Tibial artery (tissue), 4 donors: ENCODE results near the gene ZAR1L.
A peak's percentile ranks its signal among the peaks of the same experiment; 100 is the strongest.

Source experiments
- DNase-seq, 2 donors: peaks; one replicate each; pipeline ENCODE4 v3.0.0-alpha.2; 2019
- H3K27ac ChIP-seq, 2 donors: fragments of 200-600 bp; sonication (generic) in 1 of 2; 1 replicate in 1 of 2; 2 replicates in 1 of 2; pipeline ENCODE4 v1.5.1; 2018 to 2019; ENCODE audit warnings: mild to moderate bottlenecking in 1 of 2
- H3K27me3 ChIP-seq, 2 donors: fragments of 200-600 bp; sonication (generic) in 1 of 2; one replicate each; pipeline versions ENCODE4 v1.5.1 to v1.6.0; 2016 to 2019
- H3K36me3 ChIP-seq, 3 donors: fragments of 200-600 bp; sonication (generic) in 2 of 3; one replicate each; pipeline ENCODE4 v1.5.1; 2016 to 2019; ENCODE audit warnings: mild to moderate bottlenecking in 2 of 3
- H3K4me1 ChIP-seq, 4 donors: fragments of 200-600 bp; sonication (generic) in 2 of 4; 1 replicate in 3 of 4; 2 replicates in 1 of 4; pipeline ENCODE4 v1.5.1; 2016 to 2019
- H3K4me3 ChIP-seq, 2 donors: fragments of 200-600 bp; sonication (generic) in 1 of 2; 1 replicate in 1 of 2; 2 replicates in 1 of 2; pipeline ENCODE4 v1.5.1; 2018 to 2019; ENCODE audit warnings: mild to moderate bottlenecking in 2 of 2
- H3K9me3 ChIP-seq, 3 donors: fragments of 200-600 bp; sonication (generic) in 1 of 3; one replicate each; pipeline ENCODE4 v1.5.1; 2016 to 2019
- CTCF ChIP-seq, 2 experiments: fragments of 200-600 bp in 1 of 2; fragments of 450-650 bp in 1 of 2; IDR thresholded peaks; one replicate each; pipeline ENCODE4 v1.5.1; 2017 to 2019; ENCODE audit warnings: antibody characterized with exemption in 2 of 2, mild to moderate bottlenecking in 1 of 2, moderate library complexity in 1 of 2
- intact Hi-C: fragments of 100-400 bp; cut with DNase I; formaldehyde crosslinking; loops from one replicate; pipeline ENCODE4 v1.15.0; 2023; ENCODE audit warnings: low total_unique reads

ZAR1L gene

GRCh38 chr13:32300920-32301319 lies 14.2 kb downstream of the ZAR1L start:
- DNase-seq, result no peak
- intact Hi-C loops, result loop anchor here (10.0 kb wide), 1 partner anchor 56 kb away; no protein-coding TSS in a partner anchor
- H3K4me1 ChIP-seq, result no peaks in the 10 kb centered on the region
- no peak for TF ChIP-seq CTCF (IDR thresholded peaks at IDR 0.05)
- no peaks in the 10 kb centered on the region for H3K9me3 ChIP-seq
- no peaks in the 10 kb centered on the region for H3K27me3 ChIP-seq
- no peak overlapping the region for H3K4me3 ChIP-seq
- peaks cover 3 to 6% (median 3%) of the 10 kb centered on the region in 3 donors for H3K36me3 ChIP-seq
- no peak overlapping the region for H3K27ac ChIP-seq

GRCh38 chr13:32300406-32300805 lies 14.8 kb downstream of the ZAR1L start:
- H3K9me3 ChIP-seq, result no peaks in the 10 kb centered on the region
- no peaks in the 10 kb centered on the region for H3K27me3 ChIP-seq
- no peak for TF ChIP-seq CTCF (IDR thresholded peaks at IDR 0.05)
- intact Hi-C loops, result loop anchor here (10.0 kb wide), 1 partner anchor 56 kb away; no protein-coding TSS in a partner anchor
- H3K4me3 ChIP-seq, result no peak overlapping the region
- peaks cover 8 to 11% (median 9%) of the 10 kb centered on the region in 3 donors for H3K36me3 ChIP-seq
- no peaks in the 10 kb centered on the region for H3K4me1 ChIP-seq
- no peak for DNase-seq
- no peak overlapping the region for H3K27ac ChIP-seq

GRCh38 chr13:32299893-32300292 lies 15.3 kb downstream of the ZAR1L start:
- Histone ChIP-seq H3K4me3 (no peak overlapping the region), H3K27ac (no peak overlapping the region), H3K4me1 (no peaks in the 10 kb centered on the region), H3K9me3 (no peaks in the 10 kb centered on the region), H3K36me3 (peaks cover 13 to 16% (median 14%) of the 10 kb centered on the region in 3 donors), H3K27me3 (no peaks in the 10 kb centered on the region)
- no peak for TF ChIP-seq CTCF (IDR thresholded peaks at IDR 0.05)
- intact Hi-C loops, result loop anchor here (10.0 kb wide), 1 partner anchor 55 kb away; no protein-coding TSS in a partner anchor
- no peak for DNase-seq

GRCh38 chr13:32298695-32299094 lies 16.5 kb downstream of the ZAR1L start:
- no peak for DNase-seq
- H3K4me1 ChIP-seq, result no peaks in the 10 kb centered on the region
- no peak overlapping the region for H3K27ac ChIP-seq
- peaks cover 23 to 24% (median 24%) of the 10 kb centered on the region in 3 donors for H3K36me3 ChIP-seq
- H3K4me3 ChIP-seq, result no peak overlapping the region
- intact Hi-C loops, result no loop called here
- no peaks in the 10 kb centered on the region for H3K27me3 ChIP-seq
- no peaks in the 10 kb centered on the region for H3K9me3 ChIP-seq
- no peak for TF ChIP-seq CTCF (IDR thresholded peaks at IDR 0.05)

DNA sequence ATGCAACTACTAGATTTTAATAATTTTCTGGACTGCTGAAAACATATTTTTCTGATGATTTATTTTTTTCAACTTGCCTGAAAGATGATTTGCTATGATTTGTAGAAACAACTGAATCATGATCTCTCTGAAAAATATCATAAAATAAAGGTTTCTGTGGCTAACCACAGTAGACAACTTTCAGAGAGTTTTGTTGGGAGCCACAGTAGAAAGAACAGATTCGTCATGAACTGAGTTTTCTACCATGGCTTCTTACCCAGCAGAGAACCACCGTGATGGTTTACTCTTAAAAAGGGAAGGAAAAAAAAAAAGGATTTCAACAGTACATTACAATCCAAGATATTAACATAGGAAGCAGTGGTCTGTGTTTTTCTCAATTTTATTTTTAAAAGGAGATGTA lies 18.0 kb downstream of the ZAR1L start:
- peaks cover 23 to 24% (median 24%) of the 10 kb centered on the region in 3 donors for H3K36me3 ChIP-seq
- no peaks in the 10 kb centered on the region for H3K9me3 ChIP-seq
- no peak overlapping the region for H3K4me3 ChIP-seq
- no peak for TF ChIP-seq CTCF (IDR thresholded peaks at IDR 0.05)
- H3K4me1 ChIP-seq, result no peaks in the 10 kb centered on the region
- H3K27me3 ChIP-seq, result no peaks in the 10 kb centered on the region
- H3K27ac ChIP-seq, result no peak overlapping the region
- intact Hi-C loops, result no loop called here
- DNase-seq, result no peak

- Histone ChIP-seq H3K27ac (peak overlapping the region; percentile 74 to 79), H3K4me1 (peaks cover 0 to 26% (median 16%) of the 10 kb centered on the region in 4 donors)
Measured at GRCh38 chr13:32285633-32285965, 29.6 kb downstream of the ZAR1L start.

More at GRCh38 chr13:32285633-32285965, 29.6 kb downstream of the ZAR1L start:
- no peaks in the 10 kb centered on the region for H3K9me3 ChIP-seq
- H3K36me3 ChIP-seq, result peaks cover 16 to 37% (median 30%) of the 10 kb centered on the region in 3 donors
- DNase-seq, result no peak
- H3K27me3 ChIP-seq, result no peaks in the 10 kb centered on the region
- intact Hi-C loops, result no loop called here
- no peak overlapping the region for H3K4me3 ChIP-seq
- no peak for TF ChIP-seq CTCF (IDR thresholded peaks at IDR 0.05)
